SK-N-SH treated with all-trans-retinoic acid at 6 μM for 48 hours (cell line): ENCODE data around the gene ZNF22.

Experiments used
- ARNTL ChIP-seq: fragments of 450-650 bp; formaldehyde crosslinking; IDR thresholded peaks from 2 replicates; pipeline ENCODE4 v1.5.0; 2020; ENCODE audit warnings: low read depth, mild to moderate bottlenecking, moderate library complexity, borderline replicate concordance
- BACH2 ChIP-seq: fragments of 250-450 bp; sonication (Bioruptor Pico); IDR thresholded peaks from 2 replicates; pipeline ENCODE4 v1.9.0; 2021; ENCODE audit warnings: mild to moderate bottlenecking, borderline replicate concordance
- PATZ1 ChIP-seq: fragments of 250-450 bp; sonication (Bioruptor Pico); IDR thresholded peaks from 2 replicates; pipeline ENCODE4 v1.8.0; 2020; ENCODE audit warnings: mild to moderate bottlenecking, moderate library complexity, borderline replicate concordance
- PPARA ChIP-seq: fragments of 250-450 bp; sonication (Bioruptor Pico); IDR thresholded peaks from 2 replicates; pipeline ENCODE4 v1.5.0; 2020; ENCODE audit warnings: mild to moderate bottlenecking, borderline replicate concordance
- RARB ChIP-seq: fragments of 250-450 bp; sonication (Bioruptor Pico); IDR thresholded peaks from 2 replicates; pipeline ENCODE4 v1.8.0; 2021; ENCODE audit warnings: mild to moderate bottlenecking, moderate library complexity
- TCF4 ChIP-seq: fragments of 250-450 bp; sonication (Bioruptor Pico); IDR thresholded peaks from 2 replicates; pipeline ENCODE4 v1.8.0; 2021; ENCODE audit warnings: mild to moderate bottlenecking, moderate library complexity, borderline replicate concordance
- TOX ChIP-seq: fragments of 250-450 bp; sonication (Bioruptor Pico); IDR thresholded peaks from 2 replicates; pipeline ENCODE4 v1.8.0; 2021; ENCODE audit warnings: mild to moderate bottlenecking, moderate library complexity, borderline replicate concordance
- TSHZ2 ChIP-seq: fragments of 250-450 bp; sonication (Bioruptor Pico); IDR thresholded peaks from 2 replicates; pipeline ENCODE4 v1.5.0; 2020; ENCODE audit warnings: mild to moderate bottlenecking, moderate library complexity
- ZFP30 ChIP-seq: fragments of 450-650 bp; formaldehyde crosslinking; IDR thresholded peaks from 2 replicates; pipeline ENCODE4 v1.5.0; 2022; ENCODE audit warnings: mild to moderate bottlenecking, moderate library complexity
- ZNF565 ChIP-seq: fragments of 450-650 bp; formaldehyde crosslinking; conservative IDR thresholded peaks from 2 replicates; pipeline ENCODE4 v1.5.0; 2020; ENCODE audit warnings: low read depth, mild to moderate bottlenecking, moderate library complexity
- ZNF70 ChIP-seq: fragments of 450-650 bp; formaldehyde crosslinking; IDR thresholded peaks from 2 replicates; pipeline ENCODE4 v1.5.0; 2020; ENCODE audit warnings: mild to moderate bottlenecking, moderate library complexity

GRCh38 chr10:45006276-45007030 is 5.7 kb downstream of the ZNF22 start:
- TF ChIP-seq ZNF565 (CRISPR knock-in tag), result no peak
- no peak for TF ChIP-seq TOX (CRISPR knock-in tag)
- TF ChIP-seq ARNTL (CRISPR knock-in tag), result no peak
- TF ChIP-seq RARB (CRISPR knock-in tag), result no peak
- no peak for TF ChIP-seq TSHZ2 (CRISPR knock-in tag)
- no peak for TF ChIP-seq PATZ1 (CRISPR knock-in tag)
- no peak for TF ChIP-seq TCF4
- no peak for TF ChIP-seq ZFP30 (CRISPR knock-in tag)
- no peak for TF ChIP-seq PPARA (CRISPR knock-in tag)
- no peak for TF ChIP-seq ZNF70 (CRISPR knock-in tag)
- no peak for TF ChIP-seq BACH2 (CRISPR knock-in tag)
